Measurements from ENCODE around the gene LMBR1L.

DNA sequence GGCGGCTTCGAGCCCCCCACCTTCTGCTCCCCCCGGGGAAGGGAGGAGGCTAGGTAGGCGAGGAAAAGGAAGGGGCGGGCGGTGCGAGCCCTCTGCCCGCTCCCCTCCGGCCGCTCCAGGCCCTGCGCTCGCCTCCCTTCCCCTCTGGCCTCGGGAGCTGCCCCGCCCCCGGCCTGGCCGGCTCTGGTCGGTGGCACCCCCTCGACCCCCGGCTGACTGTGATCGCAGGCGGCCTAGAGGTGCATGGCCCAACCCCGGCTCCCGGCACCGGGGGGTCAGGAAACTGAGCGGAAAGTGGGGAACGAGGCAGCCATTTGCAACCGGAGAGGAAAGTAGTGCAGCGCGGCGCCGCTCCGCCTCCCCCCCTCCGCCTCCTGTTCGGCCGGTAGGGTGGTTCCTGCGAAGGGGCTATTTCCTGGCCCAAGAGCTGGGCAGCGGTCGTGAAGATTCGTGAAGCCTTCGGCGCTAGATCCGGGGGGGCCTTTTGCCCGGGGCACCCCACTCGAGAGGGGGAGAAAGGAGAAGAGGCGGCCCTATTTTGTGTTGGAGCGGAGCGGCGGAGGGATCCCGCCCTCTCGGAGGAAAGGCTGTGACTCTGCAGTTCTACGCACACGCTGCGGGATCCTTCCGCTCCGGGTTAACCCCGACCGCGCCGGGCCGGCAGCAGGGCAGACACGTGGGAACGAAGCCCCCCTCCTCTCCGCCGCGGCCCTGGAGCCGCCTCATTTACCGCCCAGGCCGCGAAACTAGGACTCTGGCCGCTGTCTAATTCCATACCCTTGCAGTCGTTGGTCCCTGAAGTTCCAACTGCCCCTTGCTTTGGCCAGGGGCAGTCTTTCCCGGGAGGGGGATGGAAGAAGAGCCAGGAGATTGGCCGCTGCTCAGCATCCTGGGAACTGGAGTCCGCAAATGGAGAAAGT lies 50.1 kb downstream of the LMBR1L start, which contains the start of gene KMT2D:
- TF ChIP-seq ZFP69B (tag by site-specific recombination; IDR thresholded peaks at IDR 0.05) = peak; percentile 93
- TF ChIP-seq ZNF274 (IDR thresholded peaks at IDR 0.05; ENCODE audit: low read length) = no peak
- TF ChIP-seq ZNF274 (tag by site-specific recombination; IDR thresholded peaks at IDR 0.05; ENCODE audit: borderline replicate concordance) = no peak
- peak; percentile 99 for TF ChIP-seq KLF8 (tag by site-specific recombination; IDR thresholded peaks at IDR 0.05)
- TF ChIP-seq EGR2 (tag by site-specific recombination; IDR thresholded peaks at IDR 0.05; ENCODE audit: low read depth) = peak; percentile 56
- TF ChIP-seq, protein P1, sequence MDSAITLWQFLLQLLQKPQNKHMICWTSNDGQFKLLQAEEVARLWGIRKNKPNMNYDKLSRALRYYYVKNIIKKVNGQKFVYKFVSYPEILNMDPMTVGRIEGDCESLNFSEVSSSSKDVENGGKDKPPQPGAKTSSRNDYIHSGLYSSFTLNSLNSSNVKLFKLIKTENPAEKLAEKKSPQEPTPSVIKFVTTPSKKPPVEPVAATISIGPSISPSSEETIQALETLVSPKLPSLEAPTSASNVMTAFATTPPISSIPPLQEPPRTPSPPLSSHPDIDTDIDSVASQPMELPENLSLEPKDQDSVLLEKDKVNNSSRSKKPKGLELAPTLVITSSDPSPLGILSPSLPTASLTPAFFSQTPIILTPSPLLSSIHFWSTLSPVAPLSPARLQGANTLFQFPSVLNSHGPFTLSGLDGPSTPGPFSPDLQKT (IDR thresholded peaks at IDR 0.05; ENCODE audit: borderline replicate concordance, low read depth, low read length) = no peak
- TF ChIP-seq, protein P2, sequence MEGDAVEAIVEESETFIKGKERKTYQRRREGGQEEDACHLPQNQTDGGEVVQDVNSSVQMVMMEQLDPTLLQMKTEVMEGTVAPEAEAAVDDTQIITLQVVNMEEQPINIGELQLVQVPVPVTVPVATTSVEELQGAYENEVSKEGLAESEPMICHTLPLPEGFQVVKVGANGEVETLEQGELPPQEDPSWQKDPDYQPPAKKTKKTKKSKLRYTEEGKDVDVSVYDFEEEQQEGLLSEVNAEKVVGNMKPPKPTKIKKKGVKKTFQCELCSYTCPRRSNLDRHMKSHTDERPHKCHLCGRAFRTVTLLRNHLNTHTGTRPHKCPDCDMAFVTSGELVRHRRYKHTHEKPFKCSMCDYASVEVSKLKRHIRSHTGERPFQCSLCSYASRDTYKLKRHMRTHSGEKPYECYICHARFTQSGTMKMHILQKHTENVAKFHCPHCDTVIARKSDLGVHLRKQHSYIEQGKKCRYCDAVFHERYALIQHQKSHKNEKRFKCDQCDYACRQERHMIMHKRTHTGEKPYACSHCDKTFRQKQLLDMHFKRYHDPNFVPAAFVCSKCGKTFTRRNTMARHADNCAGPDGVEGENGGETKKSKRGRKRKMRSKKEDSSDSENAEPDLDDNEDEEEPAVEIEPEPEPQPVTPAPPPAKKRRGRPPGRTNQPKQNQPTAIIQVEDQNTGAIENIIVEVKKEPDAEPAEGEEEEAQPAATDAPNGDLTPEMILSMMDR (tag by site-specific recombination; IDR thresholded peaks at IDR 0.05) = peak; percentile 94
- TF ChIP-seq ZNF830 (tag by site-specific recombination; IDR thresholded peaks at IDR 0.05; ENCODE audit: low read depth) = no peak
- peak; percentile 96 for TF ChIP-seq YY1 (tag by site-specific recombination; IDR thresholded peaks at IDR 0.05)
- TF ChIP-seq, protein P3, sequence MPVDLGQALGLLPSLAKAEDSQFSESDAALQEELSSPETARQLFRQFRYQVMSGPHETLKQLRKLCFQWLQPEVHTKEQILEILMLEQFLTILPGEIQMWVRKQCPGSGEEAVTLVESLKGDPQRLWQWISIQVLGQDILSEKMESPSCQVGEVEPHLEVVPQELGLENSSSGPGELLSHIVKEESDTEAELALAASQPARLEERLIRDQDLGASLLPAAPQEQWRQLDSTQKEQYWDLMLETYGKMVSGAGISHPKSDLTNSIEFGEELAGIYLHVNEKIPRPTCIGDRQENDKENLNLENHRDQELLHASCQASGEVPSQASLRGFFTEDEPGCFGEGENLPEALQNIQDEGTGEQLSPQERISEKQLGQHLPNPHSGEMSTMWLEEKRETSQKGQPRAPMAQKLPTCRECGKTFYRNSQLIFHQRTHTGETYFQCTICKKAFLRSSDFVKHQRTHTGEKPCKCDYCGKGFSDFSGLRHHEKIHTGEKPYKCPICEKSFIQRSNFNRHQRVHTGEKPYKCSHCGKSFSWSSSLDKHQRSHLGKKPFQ (tag by site-specific recombination; IDR thresholded peaks at IDR 0.05) = peak; percentile 82; the same call in 1 of the 2 replicates
